Heart right ventricle (tissue), 16 donors: Measurements from ENCODE around the gene ODAD4. TPM values are rescaled to one million over a fixed set of nuclear protein-coding genes. Genes with fewer than 3 reads are reported as not detected.

Experiments
- ATAC-seq, 8 donors: fragments of 200-7000 bp; cut with Tn5 transposase; one replicate each; pipeline ENCODE4 v1.9.1; 2020; ENCODE audit warnings: mild to moderate bottlenecking in 8 of 8, moderate library complexity in 8 of 8, moderate number of reproducible peaks in 1 of 8
- DNase-seq, 2 donors: peaks; one replicate each; pipeline ENCODE4 v3.0.0-alpha.2; 2020
- H3K27ac ChIP-seq, 10 donors: fragments of 200-600 bp; sonication (generic) in 2 of 10; one replicate each; pipeline versions ENCODE4 v1.5.0 to v1.8.0; 2020 to 2022; ENCODE audit warnings: mild to moderate bottlenecking in 3 of 10
- H3K27me3 ChIP-seq, 7 donors: fragments of 200-600 bp; one replicate each; pipeline ENCODE4 v1.8.0; 2021 to 2022; ENCODE audit warnings: mild to moderate bottlenecking in 2 of 7
- H3K36me3 ChIP-seq, 9 donors: fragments of 200-600 bp; sonication (generic) in 1 of 9; one replicate each; pipeline versions ENCODE4 v1.5.0 to v1.8.0; 2020 to 2022; ENCODE audit warnings: mild to moderate bottlenecking in 2 of 9
- H3K4me1 ChIP-seq, 9 donors: fragments of 200-600 bp; sonication (generic) in 1 of 9; one replicate each; pipeline versions ENCODE4 v1.5.0 to v1.8.0; 2020 to 2022; ENCODE audit warnings: mild to moderate bottlenecking in 4 of 9
- H3K4me3 ChIP-seq, 10 donors: fragments of 200-600 bp; sonication (generic) in 2 of 10; one replicate each; pipeline versions ENCODE4 v1.5.0 to v1.8.0; 2020 to 2022; ENCODE audit warnings: mild to moderate bottlenecking in 7 of 10, moderate library complexity in 2 of 10
- H3K9me3 ChIP-seq, 11 donors: fragments of 200-600 bp in 10 of 11; sonication (generic) in 2 of 11; one replicate each; pipeline versions ENCODE4 v1.5.0 to v1.8.0; 2013 to 2022; ENCODE audit warnings: mild to moderate bottlenecking in 2 of 11, control low read depth in 1 of 11, moderate library complexity in 1 of 11
- CTCF ChIP-seq, 9 donors: fragments of 200-600 bp; sonication (generic) in 2 of 9; IDR thresholded peaks; one replicate each; pipeline versions ENCODE4 v1.5.0 to v1.8.0; 2021 to 2022; ENCODE audit warnings: antibody characterized with exemption in 9 of 9, mild to moderate bottlenecking in 5 of 9, moderate library complexity in 1 of 9
- WGBS, 2 donors: extraction: QIAGEN DNeasy Blood & Tissue Kit; methylation state at CpG; one replicate each; pipeline ENCODE4 v1.1.7; 2013; ENCODE audit warnings: inconsistent platforms in 1 of 2; 5-methylcytosine and 5-hydroxymethylcytosine counted together
- intact Hi-C, 10 donors: fragments of 100-400 bp; cut with DNase I; formaldehyde crosslinking; loops; one replicate each; pipeline versions ENCODE4 v1.11.1 to v1.14.2; 2022
- polyA plus RNA-seq, 2 donors: library from polyadenylated mRNA; stranded (reverse); fragments of 200-250 nt; gene quantifications; one replicate each; pipeline ENCODE4 v1.2.3, GENCODE V29; 2013
- total RNA-seq, 10 donors: library from RNA; stranded (reverse); fragmentation: NEBNext Ultra II Directional in 3 of 10; extraction: Animal tissue kit (Norgen Biotek cat#: 25700) in 3 of 10; gene quantifications; one replicate each; pipeline versions ENCODE4 v1.2.1 to v1.2.4, GENCODE V29; 2021 to 2023
- donor health status: Arrhythmogenic right ventricular cardiomyopathy.
- donor health status: ischemic (EF 13 %, LVEDD 7.1; RV severe dilation, severe dysfunction).
- donor health status: healthy with polysubstance abuse.
- donor health status: DM: no; HTN: yes; CAD: no.
- donor health status: DM: no; HTN: no; CAD: no.
- donor health status: ischemic (EF 25% LVEDD 6.9; RV normal size, moderate dysfunction).
- donor health status: ischemic (EF 25% LVEDD 5.7; RV mildly dilated, moderate dysfunction).
- donor health status: healthy.
- donor health status: DM: yes; HTN: yes; CAD: no.
- donor health status: Ischemic cardiomyopathy.
- donor health status: ischemic (EF 35%, LVEDD 5.7; RV mildly dilated, moderate dysfunction).
- donor health status: nonischemic (EF 11% LVEDD 7.7; RV severe dilation, severe dysfunction).
- donor health status: DM: yes; HTN: yes; CAD: no.
- donor health status: PGD.
- donor health status: ischemic (EF 29% LVEDD 5.4; RV normal size, mild dysfunction).
- donor health status: nonischemic (EF 23%, LVEDD 6.1; RV moderate dilation, normal function).

ODAD4 gene
- total and polyA plus RNA-seq, 12 donors = 0.23 to 1.6 (median 0.69) TPM

GRCh38 chr17:41904242-41904841 lies 26.1 kb upstream of the ODAD4 start:
- Histone ChIP-seq H3K27ac (no peak overlapping the region), H3K36me3 (peaks cover 0 to 98% (median 59%) of the 10 kb centered on the region in 9 donors), H3K9me3 (no peaks in the 10 kb centered on the region), H3K4me3 (no peak overlapping the region), H3K4me1 (peaks cover 0 to 4% (median 0%) of the 10 kb centered on the region in 9 donors), H3K27me3 (no peaks in the 10 kb centered on the region)
- no peak for DNase-seq
- no peak for ATAC-seq
- intact Hi-C loops = no loop called here
- no peak for TF ChIP-seq CTCF (IDR thresholded peaks at IDR 0.05)
- WGBS, 2 donors = 93 to 95% methylated on average over 7 of the region's 7 CpGs

GRCh38 chr17:41905172-41905571 lies 25.2 kb upstream of the ODAD4 start:
- no peak overlapping the region for H3K4me3 ChIP-seq
- no peak overlapping the region for H3K27ac ChIP-seq
- H3K27me3 ChIP-seq = no peaks in the 10 kb centered on the region
- peaks cover 0 to 98% (median 65%) of the 10 kb centered on the region in 9 donors for H3K36me3 ChIP-seq
- ATAC-seq (no peak), DNase-seq (no peak)
- TF ChIP-seq CTCF (IDR thresholded peaks at IDR 0.05) = no peak
- intact Hi-C loops = no loop called here
- H3K9me3 ChIP-seq = no peaks in the 10 kb centered on the region
- H3K4me1 ChIP-seq = peaks cover 0 to 4% (median 0%) of the 10 kb centered on the region in 9 donors
- WGBS, 2 donors = 92 to 95% methylated on average over 4 of the region's 4 CpGs

GRCh38 chr17:41906465-41907184 lies 23.8 kb upstream of the ODAD4 start:
- Histone ChIP-seq H3K36me3 (peaks cover 0 to 98% (median 67%) of the 10 kb centered on the region in 9 donors), H3K27ac (no peak overlapping the region), H3K27me3 (no peaks in the 10 kb centered on the region), H3K4me3 (no peak overlapping the region), H3K4me1 (peaks cover 0 to 4% (median 0%) of the 10 kb centered on the region in 9 donors), H3K9me3 (no peaks in the 10 kb centered on the region)
- DNase-seq (no peak), ATAC-seq (peak in 3 of 8 donors; percentile 12 to 59 (median 38))
- WGBS, 2 donors = 85 to 88% methylated on average over 15 of the region's 15 CpGs
- no peak for TF ChIP-seq CTCF (IDR thresholded peaks at IDR 0.05)
- intact Hi-C loops = no loop called here

- Histone ChIP-seq H3K36me3 (peaks cover 2 to 98% (median 67%) of the 10 kb centered on the region in 9 donors), H3K9me3 (no peaks in the 10 kb centered on the region), H3K27ac (no peak overlapping the region), H3K4me3 (no peak overlapping the region), H3K4me1 (peaks cover 0 to 4% (median 0%) of the 10 kb centered on the region in 9 donors), H3K27me3 (no peaks in the 10 kb centered on the region)
- no peak for DNase-seq
- 84 to 88% methylated on average over 8 of the region's 8 CpGs for WGBS, 2 donors
- no peak for ATAC-seq
- no peak for TF ChIP-seq CTCF (IDR thresholded peaks at IDR 0.05)
- intact Hi-C loops = no loop called here
Observed at GRCh38 chr17:41907185-41907556, 23.2 kb upstream of the ODAD4 start.
